GM23248 (cell line): ENCODE data around the gene B4GAT1. TPM values are rescaled to one million over a fixed set of nuclear protein-coding genes. Genes with fewer than 3 reads are reported as not detected.

Experiments
- DNase-seq: peaks from one replicate; pipeline ENCODE4 v3.0.0-alpha.2; 2015
- H2AFZ ChIP-seq: fragments of 200-600 bp; sonication (generic); 2 replicates; pipeline ENCODE4 v1.6.1; 2016; ENCODE audit warnings: antibody characterized with exemption
- H3F3A ChIP-seq: fragments of 200-600 bp; sonication (generic); 2 replicates; pipeline ENCODE4 v1.6.1; 2016; ENCODE audit warnings: mild to moderate bottlenecking, antibody characterized with exemption, mixed run types; ENCODE audit not compliant: insufficient read depth
- H3K27ac ChIP-seq: fragments of 200-600 bp; sonication (generic); 2 replicates; pipeline ENCODE4 v1.5.1; 2016; ENCODE audit warnings: mild to moderate bottlenecking
- H3K27me3 ChIP-seq: fragments of 200-600 bp; sonication (generic); replicated peaks from 2 replicates; pipeline ENCODE4 v1.6.1; 2016; ENCODE audit warnings: mild to moderate bottlenecking; ENCODE audit not compliant: insufficient read depth
- H3K36me3 ChIP-seq: fragments of 200-600 bp; sonication (generic); 2 replicates; pipeline ENCODE4 v1.6.1; 2016; ENCODE audit warnings: low read depth, mild to moderate bottlenecking
- H3K4me1 ChIP-seq: fragments of 200-600 bp; sonication (generic); 2 replicates; pipeline ENCODE4 v1.6.1; 2016; ENCODE audit warnings: mild to moderate bottlenecking; ENCODE audit not compliant: insufficient read depth
- H3K4me2 ChIP-seq: fragments of 200-600 bp; sonication (generic); one replicate; pipeline ENCODE4 v1.6.1; 2016; ENCODE audit warnings: mild to moderate bottlenecking; ENCODE audit not compliant: unreplicated experiment
- H3K4me3 ChIP-seq: fragments of 200-600 bp; sonication (generic); 2 replicates; pipeline ENCODE4 v1.5.1; 2016; ENCODE audit warnings: mild to moderate bottlenecking
- H3K79me2 ChIP-seq: fragments of 200-600 bp; sonication (generic); 2 replicates; pipeline ENCODE4 v1.6.1; 2016; ENCODE audit warnings: mild to moderate bottlenecking; ENCODE audit not compliant: insufficient read depth
- H3K9ac ChIP-seq: fragments of 200-600 bp; sonication (generic); 2 replicates; pipeline ENCODE4 v1.6.1; 2016; ENCODE audit warnings: mild to moderate bottlenecking
- H3K9me2 ChIP-seq: fragments of 200-600 bp; sonication (generic); 2 replicates; pipeline ENCODE4 v1.6.1; 2016; ENCODE audit warnings: mixed run types, mild to moderate bottlenecking, moderate library complexity; ENCODE audit not compliant: insufficient read depth
- H3K9me3 ChIP-seq: fragments of 200-600 bp; sonication (generic); one replicate; pipeline ENCODE4 v1.6.1; 2017; ENCODE audit warnings: low read depth
- H4K20me1 ChIP-seq: fragments of 200-600 bp; sonication (generic); 2 replicates; pipeline ENCODE4 v1.6.0; 2016; ENCODE audit not compliant: insufficient read depth
- EZH2 ChIP-seq: fragments of 200-600 bp; sonication (generic); IDR thresholded peaks from 2 replicates; pipeline ENCODE4 v1.6.1; 2018; ENCODE audit warnings: antibody characterized with exemption, mild to moderate bottlenecking; ENCODE audit not compliant: insufficient read depth, poor library complexity, severe bottlenecking
- EZH2phosphoT487 ChIP-seq: fragments of 200-600 bp; sonication (generic); IDR thresholded peaks from 2 replicates; pipeline ENCODE4 v1.6.1; 2018; ENCODE audit warnings: antibody characterized with exemption, moderate library complexity, mild to moderate bottlenecking, low read depth; ENCODE audit not compliant: insufficient read depth
- WGBS, 2 experiments: methylation state at CpG; one replicate each; pipeline ENCODE4 v1.1.6; 2015 to 2017; ENCODE audit warnings: low lambda C conversion rate in 2 of 2, low coverage in 1 of 2; ENCODE audit errors: missing lambda C conversion rate in 2 of 2; 5-methylcytosine and 5-hydroxymethylcytosine counted together
- in situ Hi-C: fragments of 300-500 bp; cut with MboI; formaldehyde crosslinking; loops from 2 replicates; pipeline ENCODE4 v1.15.0; 2020
- polyA plus RNA-seq: library from polyadenylated mRNA; unstranded; fragments of >200 nt; fragmentation: Nextera tagmentation; extraction: Ambion mirVana; gene quantifications from 2 replicates; pipeline ENCODE4 v1.2.1, GENCODE V29; 2016
- total RNA-seq: library from RNA; depleted of rRNA; stranded (reverse); fragments of >200 nt; shearing (Covaris generic); gene quantifications from 2 replicates; pipeline ENCODE4 v1.2.3, GENCODE V29; 2014

Gene B4GAT1
- total and polyA plus RNA-seq, 2 experiments from 2014 or later: 23.9 to 32.0 TPM

DNA sequence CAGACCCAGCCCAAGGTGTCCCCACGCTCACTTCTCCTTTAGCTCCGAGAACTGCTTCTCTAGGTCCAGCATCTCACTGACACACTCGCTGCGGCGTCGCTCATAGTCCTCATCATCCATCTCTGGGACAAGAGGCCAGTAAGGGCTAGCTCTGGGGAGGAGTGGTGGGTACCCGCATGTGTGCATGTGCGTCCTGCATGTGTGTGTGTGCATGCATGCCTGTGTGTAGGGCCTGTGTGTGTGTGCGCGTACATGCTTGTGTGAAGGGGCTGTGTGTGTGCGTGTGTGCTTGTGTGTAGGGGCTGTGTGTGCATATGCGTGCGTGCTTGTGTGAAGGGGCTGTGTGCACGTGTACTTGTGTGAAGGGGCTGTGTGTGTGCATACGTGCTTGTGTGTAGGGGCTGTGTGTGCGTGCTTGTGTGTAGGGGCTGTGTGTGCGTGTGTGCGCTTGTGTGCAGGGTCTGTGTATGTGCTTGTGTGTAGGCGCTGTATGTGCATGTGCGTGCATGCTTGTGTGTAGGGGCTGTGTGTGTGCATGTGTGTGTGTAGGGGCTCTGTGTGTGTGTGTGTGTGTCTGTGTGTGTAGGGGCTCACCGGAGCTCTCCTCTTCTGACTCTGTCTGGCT is 5.8 kb downstream of the B4GAT1 start:
- H3F3A ChIP-seq: peaks cover 22% of the 10 kb centered on the region
- peaks cover 28% of the 10 kb centered on the region for H3K79me2 ChIP-seq
- H3K4me3 ChIP-seq: no peak overlapping the region
- no peaks in the 10 kb centered on the region for H3K27me3 ChIP-seq
- 86 to 90% methylated on average over 21 of the region's 21 CpGs for WGBS, 2 experiments
- no peak for DNase-seq
- peaks cover 24% of the 10 kb centered on the region for H3K4me1 ChIP-seq
- H3K9ac ChIP-seq: no peak overlapping the region
- no peak overlapping the region for H3K27ac ChIP-seq
- no peak for TF ChIP-seq EZH2
- TF ChIP-seq EZH2phosphoT487: no peak
- no peak overlapping the region for H2AFZ ChIP-seq
- in situ Hi-C loops: no loop called here
- no peaks in the 10 kb centered on the region for H4K20me1 ChIP-seq
- H3K36me3 ChIP-seq: no peaks in the 10 kb centered on the region
- no peak overlapping the region for H3K4me2 ChIP-seq
- H3K9me3 ChIP-seq: no peaks in the 10 kb centered on the region
- no peaks in the 10 kb centered on the region for H3K9me2 ChIP-seq

DNA sequence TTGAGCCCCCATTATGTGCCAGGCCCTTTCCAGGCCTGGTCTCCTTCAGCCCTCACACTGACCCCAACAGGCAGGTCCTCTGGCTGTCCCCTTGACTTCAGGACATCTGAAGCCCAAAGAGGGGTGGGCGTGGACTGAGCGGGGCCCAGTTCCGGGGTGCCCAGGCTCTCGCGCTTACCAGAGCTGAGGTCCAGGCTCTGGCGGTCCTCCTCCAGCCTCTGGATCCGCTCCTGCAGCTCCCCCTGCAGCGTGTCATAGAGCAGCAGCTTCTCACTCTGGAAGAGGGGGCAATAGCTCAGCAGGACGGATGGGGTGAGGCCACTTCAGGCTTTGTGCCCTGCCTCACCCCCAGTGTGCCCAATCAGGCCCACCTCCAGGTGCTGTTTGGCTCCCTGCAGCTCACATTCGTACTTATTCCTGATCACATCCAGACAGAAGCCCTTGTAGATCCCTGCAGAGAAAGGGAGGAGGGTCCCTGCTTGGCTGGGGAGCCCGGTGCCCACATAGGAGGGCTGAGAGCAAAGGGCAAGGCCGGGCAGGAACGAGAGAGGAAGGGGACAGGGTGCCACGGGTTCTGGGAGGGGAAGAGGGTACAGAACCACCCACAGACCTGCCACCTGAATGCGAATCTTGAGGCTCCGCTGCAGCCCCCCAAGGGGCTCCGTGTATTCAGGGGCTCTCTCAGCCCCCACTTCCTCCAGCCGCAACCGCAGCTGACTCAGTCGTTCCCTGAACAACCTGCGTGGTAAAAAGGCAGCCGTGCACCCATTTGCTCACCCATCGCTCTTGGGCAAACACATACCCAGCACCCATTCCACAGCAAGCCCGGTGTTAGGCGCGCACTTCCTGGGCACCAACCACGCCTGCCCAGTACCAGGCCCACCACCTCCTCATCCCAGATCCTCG is 6.6 kb downstream of the B4GAT1 start:
- H3K36me3 ChIP-seq: no peaks in the 10 kb centered on the region
- no peak overlapping the region for H3K4me3 ChIP-seq
- H3K27ac ChIP-seq: no peak overlapping the region
- H3K9me2 ChIP-seq: no peaks in the 10 kb centered on the region
- WGBS, 2 experiments: 93 to 94% methylated on average over 27 to 28 of the region's 28 CpGs
- no peak overlapping the region for H3K4me2 ChIP-seq
- TF ChIP-seq EZH2phosphoT487: no peak
- TF ChIP-seq EZH2: no peak
- in situ Hi-C loops: no loop called here
- H4K20me1 ChIP-seq: no peaks in the 10 kb centered on the region
- H3K9me3 ChIP-seq: no peaks in the 10 kb centered on the region
- DNase-seq: no peak
- H3F3A ChIP-seq: peaks cover 18% of the 10 kb centered on the region
- no peak overlapping the region for H3K9ac ChIP-seq
- H2AFZ ChIP-seq: no peak overlapping the region
- peaks cover 22% of the 10 kb centered on the region for H3K4me1 ChIP-seq
- no peaks in the 10 kb centered on the region for H3K27me3 ChIP-seq
- peaks cover 28% of the 10 kb centered on the region for H3K79me2 ChIP-seq

DNA sequence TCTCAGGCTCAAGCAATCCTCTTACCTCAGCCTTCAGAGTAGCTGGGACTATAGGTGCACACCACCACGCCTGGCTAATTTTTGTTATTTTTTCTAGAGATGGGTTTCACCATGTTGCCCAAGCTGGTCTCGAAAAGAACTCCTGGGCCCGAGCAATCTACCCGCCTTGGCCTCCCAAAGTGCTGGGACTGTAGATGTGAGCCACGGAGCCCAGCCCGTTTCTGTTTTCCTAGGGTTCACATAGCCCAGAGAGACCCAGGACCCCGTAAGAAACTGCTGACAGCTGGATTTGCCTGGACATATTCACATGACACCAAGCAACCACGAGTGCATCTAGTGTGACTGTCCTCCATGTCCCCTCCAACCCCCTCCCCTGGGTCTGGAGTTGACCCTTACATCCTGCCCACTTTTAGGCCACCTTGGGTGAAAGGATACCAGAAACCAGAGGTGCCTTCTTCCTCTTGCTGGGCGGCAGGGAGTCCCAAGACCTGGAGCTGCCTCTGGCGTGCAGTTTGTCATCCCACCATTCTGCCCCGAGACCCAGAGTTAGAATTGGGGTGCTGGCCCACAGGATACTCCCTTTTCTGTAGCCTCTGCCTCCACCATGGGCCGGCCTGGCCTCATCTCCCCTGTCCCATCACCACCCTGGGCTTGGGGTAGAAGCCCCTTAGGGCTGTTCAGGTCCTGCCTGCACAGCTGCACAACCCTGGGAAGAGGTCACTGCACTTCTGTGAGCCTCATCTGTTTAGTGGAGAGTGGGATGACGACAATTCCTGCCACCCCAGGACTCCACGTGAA is 7.5 kb downstream of the B4GAT1 start:
- Histone ChIP-seq H3K36me3 (no peaks in the 10 kb centered on the region), H3K27me3 (no peaks in the 10 kb centered on the region), H3F3A (peaks cover 12% of the 10 kb centered on the region), H3K27ac (no peak overlapping the region), H3K79me2 (peaks cover 38% of the 10 kb centered on the region), H3K4me2 (no peak overlapping the region), H3K9me2 (no peaks in the 10 kb centered on the region), H2AFZ (no peak overlapping the region), H3K4me3 (no peak overlapping the region), H3K9me3 (no peaks in the 10 kb centered on the region), H4K20me1 (no peaks in the 10 kb centered on the region), H3K9ac (no peak overlapping the region), H3K4me1 (peaks cover 15% of the 10 kb centered on the region)
- 76 to 81% methylated on average over 14 of the region's 14 CpGs for WGBS, 2 experiments
- no peak for DNase-seq
- in situ Hi-C loops: no loop called here
- TF ChIP-seq EZH2: no peak
- no peak for TF ChIP-seq EZH2phosphoT487

DNA sequence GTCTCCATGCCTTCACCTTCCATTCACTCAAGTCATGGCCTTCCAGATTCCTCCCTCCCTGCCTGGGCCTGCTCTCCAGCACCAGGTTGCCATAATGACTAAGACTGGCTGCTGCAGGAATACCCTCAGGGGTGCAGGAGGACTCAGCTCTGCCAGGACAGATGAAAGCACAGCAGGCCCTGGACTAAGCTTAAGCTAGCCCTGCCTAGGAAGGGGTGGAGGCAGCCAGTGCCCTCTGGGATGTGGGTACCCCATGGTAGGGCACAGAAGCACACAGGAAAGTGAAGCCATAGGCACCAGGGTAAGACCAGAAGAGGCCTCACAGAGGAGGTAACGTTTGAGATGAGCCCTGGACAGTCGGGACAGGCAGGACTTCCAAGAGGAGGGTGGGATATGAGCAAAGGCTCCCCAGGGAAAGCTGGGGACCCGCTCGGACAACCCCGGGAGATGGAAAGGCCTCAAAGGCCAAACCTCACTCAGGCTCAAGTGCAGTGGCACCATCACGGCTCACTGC is 8.2 kb downstream of the B4GAT1 start:
- Histone ChIP-seq H3K79me2 (peaks cover 39% of the 10 kb centered on the region), H3F3A (peaks cover 12% of the 10 kb centered on the region), H3K4me2 (no peak overlapping the region), H3K9me2 (no peaks in the 10 kb centered on the region), H4K20me1 (no peaks in the 10 kb centered on the region), H3K4me1 (peaks cover 15% of the 10 kb centered on the region), H3K27ac (no peak overlapping the region), H3K27me3 (no peaks in the 10 kb centered on the region), H3K36me3 (no peaks in the 10 kb centered on the region), H2AFZ (no peak overlapping the region), H3K9ac (no peak overlapping the region), H3K9me3 (no peaks in the 10 kb centered on the region), H3K4me3 (no peak overlapping the region)
- in situ Hi-C loops: no loop called here
- no peak for TF ChIP-seq EZH2
- TF ChIP-seq EZH2phosphoT487: no peak
- WGBS, 2 experiments: 86 to 95% methylated on average over 6 of the region's 6 CpGs
- peak; percentile 52 for DNase-seq
